B cell (primary cell): ENCODE data around the gene BST2. TPM values are rescaled to one million over a fixed set of nuclear protein-coding genes. Genes with fewer than 3 reads are reported as not detected.
A peak's percentile ranks its signal among the peaks of the same experiment; 100 is the strongest.

Experiments used
- ATAC-seq: fragments of 200-7000 bp; cut with Tn5 transposase; one replicate; pipeline ENCODE4 v1.10.0; 2021; ENCODE audit warnings: low read depth, mild to moderate bottlenecking, moderate number of reproducible peaks, moderate library complexity
- CTCF ChIA-PET: fragments of 350-600 bp; sonication (Branson Sonifier 250); formaldehyde crosslinking; loops from one replicate; lab custom pipeline; 2021; ENCODE audit warnings: antibody characterized with exemption, inconsistent platforms; lab: Charles Lee
- POLR2A ChIA-PET: fragments of 350-600 bp; sonication (Branson Sonifier 250); formaldehyde crosslinking; loops from one replicate; lab custom pipeline; 2021; ENCODE audit warnings: antibody characterized with exemption; lab: Charles Lee
- DNase-seq: peaks from one replicate; pipeline ENCODE4 v3.0.0; 2013
- H2AFZ ChIP-seq: 2 replicates; pipeline ENCODE4 v1.6.1; 2012; ENCODE audit warnings: mild to moderate bottlenecking, low read depth, low read length; ENCODE audit not compliant: insufficient read depth, poor library complexity, severe bottlenecking
- H3K27ac ChIP-seq, 2 donors: 1 replicate in 1 of 2; 2 replicates in 1 of 2; pipeline ENCODE4 v1.5.1; 2012 to 2013; ENCODE audit warnings: low read length in 2 of 2, mild to moderate bottlenecking in 2 of 2, moderate library complexity in 1 of 2
- H3K27me3 ChIP-seq, 4 experiments: fragments of 200-600 bp in 1 of 4; sonication (generic) in 1 of 4; replicated peaks in 1 of 4; 1 replicate in 2 of 4; 2 replicates in 2 of 4; pipeline versions ENCODE4 v1.6.1 to v1.7.0; 2013 to 2016; ENCODE audit warnings: low read length in 3 of 4, mild to moderate bottlenecking in 2 of 4, mixed read lengths in 1 of 4, moderate library complexity in 1 of 4; ENCODE audit not compliant: insufficient read depth in 4 of 4, control insufficient read depth in 3 of 4; ENCODE audit errors: control extremely low read depth in 1 of 4
- H3K36me3 ChIP-seq, 2 experiments: replicated peaks in 1 of 2; 1 replicate in 1 of 2; 2 replicates in 1 of 2; pipeline versions ENCODE4 v1.6.1 to v1.7.1; 2013; ENCODE audit warnings: low read length in 1 of 2; ENCODE audit not compliant: insufficient read depth in 2 of 2, control insufficient read depth in 1 of 2; ENCODE audit errors: control extremely low read depth in 1 of 2, extremely low read depth in 1 of 2
- H3K4me1 ChIP-seq, 2 donors: fragments of 200-600 bp in 1 of 2; sonication (generic) in 1 of 2; 1 replicate in 1 of 2; 2 replicates in 1 of 2; pipeline versions ENCODE4 v1.5.1 to v1.6.1; 2013 to 2017; ENCODE audit warnings: low read length in 2 of 2; ENCODE audit not compliant: control insufficient read depth in 2 of 2, insufficient read depth in 2 of 2
- H3K4me2 ChIP-seq: replicated peaks from 2 replicates; pipeline ENCODE3; 2012; ENCODE audit warnings: mild to moderate bottlenecking, low read depth, low read length; ENCODE audit not compliant: poor library complexity, severe bottlenecking
- H3K4me3 ChIP-seq, 5 experiments: fragments of 200-600 bp in 1 of 5; sonication (generic) in 1 of 5; 1 replicate in 3 of 5; 2 replicates in 2 of 5; pipeline versions ENCODE4 v1.5.1 to v1.7.0; 2011 to 2016; ENCODE audit warnings: low read length in 4 of 5, mild to moderate bottlenecking in 4 of 5, low read depth in 2 of 5, control low read depth in 1 of 5, moderate library complexity in 1 of 5; ENCODE audit not compliant: insufficient read depth in 1 of 5; ENCODE audit errors: control extremely low read depth in 1 of 5, extremely low read depth in 1 of 5
- H3K79me2 ChIP-seq: fragments of 200-600 bp; sonication (generic); one replicate; pipeline ENCODE4 v1.6.0; 2016; ENCODE audit warnings: low read length; ENCODE audit not compliant: control insufficient read depth, insufficient read depth
- H3K9ac ChIP-seq: fragments of 200-600 bp; sonication (generic); 2 replicates; pipeline ENCODE4 v1.6.1; 2017; ENCODE audit warnings: mild to moderate bottlenecking, low read length, moderate library complexity
- H3K9me3 ChIP-seq, 3 donors: one replicate each; pipeline versions ENCODE4 v1.6.1 to v1.7.1; 2013; ENCODE audit warnings: low read length in 2 of 3; ENCODE audit not compliant: control insufficient read depth in 2 of 3, insufficient read depth in 1 of 3; ENCODE audit errors: control extremely low read depth in 1 of 3
- H4K20me1 ChIP-seq: 2 replicates; pipeline ENCODE4 v1.6.0; 2012; ENCODE audit warnings: mild to moderate bottlenecking, low read length; ENCODE audit not compliant: insufficient read depth, control insufficient read depth, poor library complexity, severe bottlenecking
- H3K27ac Mint-ChIP-seq: one replicate; pipeline ENCODE4 v1.8.0; 2021; ENCODE audit warnings: mixed read lengths
- H3K27me3 Mint-ChIP-seq: one replicate; pipeline ENCODE4 v1.8.0; 2021; ENCODE audit warnings: mixed read lengths
- H3K4me1 Mint-ChIP-seq: one replicate; pipeline ENCODE4 v1.8.0; 2021; ENCODE audit warnings: mixed read lengths
- H3K4me3 Mint-ChIP-seq: one replicate; pipeline ENCODE4 v1.8.0; 2021; ENCODE audit warnings: mixed read lengths
- H3K9me3 Mint-ChIP-seq: one replicate; pipeline ENCODE4 v1.8.0; 2022; ENCODE audit warnings: mixed read lengths; ENCODE audit not compliant: insufficient read depth
- EZH2 ChIP-seq: IDR thresholded peaks from 2 replicates; pipeline ENCODE4 v1.6.1; 2012; ENCODE audit warnings: borderline replicate concordance, low read depth, mild to moderate bottlenecking, moderate library complexity, low read length; ENCODE audit not compliant: insufficient read depth, poor library complexity, severe bottlenecking
- WGBS: methylation state at CpG from one replicate; pipeline ENCODE4 v1.1.5; 2013; ENCODE audit warnings: missing lambda C conversion rate; ENCODE audit not compliant: insufficient coverage; 5-methylcytosine and 5-hydroxymethylcytosine counted together
- intact Hi-C: fragments of 100-400 bp; cut with micrococcal nuclease; formaldehyde crosslinking; loops from one replicate; pipeline ENCODE4 v1.10.0; 2022
- polyA plus RNA-seq: library from polyadenylated mRNA; depleted of rRNA; stranded (reverse); fragments of >200 nt; gene quantifications from 2 replicates; pipeline ENCODE4 v1.2.3, GENCODE V29; 2012
- total RNA-seq, 2 donors: library from RNA; stranded (reverse); fragments of 120-200 nt in 1 of 2; gene quantifications; 1 replicate in 1 of 2; 2 replicates in 1 of 2; pipeline versions ENCODE4 v1.2.3 to v1.2.4, GENCODE V29; 2013 to 2022
- TF ChIP-seq, protein P1 (sequence below): fragments of 200-600 bp; IDR thresholded peaks from one replicate; pipeline ENCODE4 v1.8.0; 2022; ENCODE audit warnings: antibody characterized with exemption, mild to moderate bottlenecking

BST2 gene
- total and polyA plus RNA-seq, 2 donors (not counting 1 experiment from before 2014, with no cell fraction given), result 59.7 to 79.5 TPM

- no peak overlapping the region for H2AFZ ChIP-seq
- ChIA-PET POLR2A (no interaction called here), CTCF (no interaction called here)
- H3K27me3 Mint-ChIP-seq, result peaks cover 25% of the 10 kb centered on the region
- peaks cover 18 to 34% of the 10 kb centered on the region in 2 donors for H3K4me1 ChIP-seq
- H3K4me1 Mint-ChIP-seq, result peaks cover 21% of the 10 kb centered on the region
- no peak for TF ChIP-seq EZH2
- TF ChIP-seq, protein P1, sequence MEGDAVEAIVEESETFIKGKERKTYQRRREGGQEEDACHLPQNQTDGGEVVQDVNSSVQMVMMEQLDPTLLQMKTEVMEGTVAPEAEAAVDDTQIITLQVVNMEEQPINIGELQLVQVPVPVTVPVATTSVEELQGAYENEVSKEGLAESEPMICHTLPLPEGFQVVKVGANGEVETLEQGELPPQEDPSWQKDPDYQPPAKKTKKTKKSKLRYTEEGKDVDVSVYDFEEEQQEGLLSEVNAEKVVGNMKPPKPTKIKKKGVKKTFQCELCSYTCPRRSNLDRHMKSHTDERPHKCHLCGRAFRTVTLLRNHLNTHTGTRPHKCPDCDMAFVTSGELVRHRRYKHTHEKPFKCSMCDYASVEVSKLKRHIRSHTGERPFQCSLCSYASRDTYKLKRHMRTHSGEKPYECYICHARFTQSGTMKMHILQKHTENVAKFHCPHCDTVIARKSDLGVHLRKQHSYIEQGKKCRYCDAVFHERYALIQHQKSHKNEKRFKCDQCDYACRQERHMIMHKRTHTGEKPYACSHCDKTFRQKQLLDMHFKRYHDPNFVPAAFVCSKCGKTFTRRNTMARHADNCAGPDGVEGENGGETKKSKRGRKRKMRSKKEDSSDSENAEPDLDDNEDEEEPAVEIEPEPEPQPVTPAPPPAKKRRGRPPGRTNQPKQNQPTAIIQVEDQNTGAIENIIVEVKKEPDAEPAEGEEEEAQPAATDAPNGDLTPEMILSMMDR, result no peak
- H4K20me1 ChIP-seq, result no peaks in the 10 kb centered on the region
- no peaks in the 10 kb centered on the region for H3K9me3 Mint-ChIP-seq
- peaks cover 0 to 9% (median 0%) of the 10 kb centered on the region in 3 donors for H3K9me3 ChIP-seq
- H3K36me3 ChIP-seq, result no peaks in the 10 kb centered on the region
- peak; percentile 86 for DNase-seq
- peak overlapping the region; percentile 58 for H3K4me3 Mint-ChIP-seq
- 0% methylated on average over 3 of the region's 8 CpGs for WGBS
- no peak overlapping the region for H3K9ac ChIP-seq
- peaks cover 0 to 37% (median 13%) of the 10 kb centered on the region in 4 experiments for H3K27me3 ChIP-seq
- H3K27ac ChIP-seq, result peak overlapping the region in 1 of 2 donors; percentile 31
- ATAC-seq, result peak; percentile 92
- no peak overlapping the region for H3K4me3 ChIP-seq
- peak overlapping the region; percentile 12 for H3K27ac Mint-ChIP-seq
- H3K4me2 ChIP-seq, result peak overlapping the region; percentile 54
- no peaks in the 10 kb centered on the region for H3K79me2 ChIP-seq
- intact Hi-C loops, result no loop called here
Measured at GRCh38 chr19:17370026-17370587, 35.3 kb downstream of the BST2 start.

- no peak overlapping the region for H3K27ac ChIP-seq
- POLR2A ChIA-PET, result interaction anchor here (0.7 kb wide), 1 partner anchor 9 kb away, joined by 14 read pairs; no protein-coding TSS in a partner anchor
- H3K4me2 ChIP-seq, result no peak overlapping the region
- H2AFZ ChIP-seq, result no peak overlapping the region
- no peak for TF ChIP-seq EZH2
- TF ChIP-seq, protein P1, result no peak
- H3K9ac ChIP-seq, result no peak overlapping the region
- CTCF ChIA-PET, result interaction anchor here (0.9 to 1.8 kb wide), 4 partner anchors 11 to 89 kb away, joined by 3 to 5 read pairs (median 4); partner anchors contain the start of gene PLVAP
- no peak overlapping the region for H3K4me3 ChIP-seq
- intact Hi-C loops, result no loop called here
- no peaks in the 10 kb centered on the region for H3K36me3 ChIP-seq
- Mint-ChIP-seq H3K27me3 (peaks cover 37% of the 10 kb centered on the region), H3K27ac (no peak overlapping the region), H3K9me3 (no peaks in the 10 kb centered on the region), H3K4me3 (no peak overlapping the region), H3K4me1 (peaks cover 13% of the 10 kb centered on the region)
- 97% methylated on average over 21 of the region's 22 CpGs for WGBS
- H4K20me1 ChIP-seq, result no peaks in the 10 kb centered on the region
- peaks cover 15 to 22% of the 10 kb centered on the region in 2 donors for H3K4me1 ChIP-seq
- DNase-seq (no peak), ATAC-seq (no peak)
- no peaks in the 10 kb centered on the region for H3K79me2 ChIP-seq
- H3K27me3 ChIP-seq, result peaks cover 0 to 32% (median 14%) of the 10 kb centered on the region in 4 experiments
- no peaks in the 10 kb centered on the region for H3K9me3 ChIP-seq
Measured at GRCh38 chr19:17365361-17365760, 40.1 kb downstream of the BST2 start.
